HUES64 (cell line): ENCODE measurements around the gene UVRAG.

ENCODE experiments used
- H3K27ac ChIP-seq: 2 replicates; pipeline ENCODE4 v1.7.0; 2013; ENCODE audit warnings: low read depth, low read length, inconsistent platforms
- H3K27me3 ChIP-seq: 2 replicates; pipeline ENCODE4 v1.6.1; 2013; ENCODE audit warnings: mild to moderate bottlenecking, low read length; ENCODE audit not compliant: insufficient read depth
- H3K36me3 ChIP-seq: 2 replicates; pipeline ENCODE4 v1.6.1; 2013; ENCODE audit warnings: mild to moderate bottlenecking, low read length; ENCODE audit not compliant: insufficient read depth
- H3K4me1 ChIP-seq: 2 replicates; pipeline ENCODE4 v1.6.1; 2013; ENCODE audit warnings: mild to moderate bottlenecking, low read length, moderate library complexity; ENCODE audit not compliant: insufficient read depth
- H3K4me3 ChIP-seq: 2 replicates; pipeline ENCODE4 v1.5.1; 2013; ENCODE audit warnings: mild to moderate bottlenecking, low read length, moderate library complexity
- H3K9ac ChIP-seq: 2 replicates; pipeline ENCODE4 v1.6.1; 2013; ENCODE audit warnings: mild to moderate bottlenecking, low read depth, low read length
- H3K9me3 ChIP-seq: 2 replicates; pipeline ENCODE4 v1.6.1; 2013; ENCODE audit warnings: low read depth, low read length; ENCODE audit not compliant: insufficient read depth
- WGBS: fragments of 150-250, 120-280 bp; methylation state at CpG from one replicate; pipeline ENCODE4 v1.1.7; 2013; ENCODE audit warnings: missing lambda C conversion rate; 5-methylcytosine and 5-hydroxymethylcytosine counted together

The UVRAG gene

GRCh38 chr11:75784506-75784905 lies 30.5 kb upstream of the UVRAG start:
- no peak overlapping the region for H3K27ac ChIP-seq
- H3K9me3 ChIP-seq: no peaks in the 10 kb centered on the region
- H3K36me3 ChIP-seq: no peaks in the 10 kb centered on the region
- H3K9ac ChIP-seq: no peak overlapping the region
- H3K4me1 ChIP-seq: no peaks in the 10 kb centered on the region
- H3K4me3 ChIP-seq: no peak overlapping the region
- H3K27me3 ChIP-seq: no peaks in the 10 kb centered on the region
- 90% methylated on average over 1 of the region's 1 CpG for WGBS

GRCh38 chr11:75785187-75785586 lies 29.8 kb upstream of the UVRAG start:
- no peak overlapping the region for H3K9ac ChIP-seq
- H3K36me3 ChIP-seq: no peaks in the 10 kb centered on the region
- no peaks in the 10 kb centered on the region for H3K27me3 ChIP-seq
- 89% methylated on average over 4 of the region's 4 CpGs for WGBS
- no peak overlapping the region for H3K4me3 ChIP-seq
- no peaks in the 10 kb centered on the region for H3K9me3 ChIP-seq
- H3K4me1 ChIP-seq: no peaks in the 10 kb centered on the region
- no peak overlapping the region for H3K27ac ChIP-seq

- WGBS: 92% methylated on average over 8 of the region's 8 CpGs
- Histone ChIP-seq H3K4me1 (no peaks in the 10 kb centered on the region), H3K27me3 (no peaks in the 10 kb centered on the region), H3K9me3 (no peaks in the 10 kb centered on the region), H3K27ac (no peak overlapping the region), H3K4me3 (no peak overlapping the region), H3K9ac (no peak overlapping the region), H3K36me3 (no peaks in the 10 kb centered on the region)
Measured at GRCh38 chr11:75786101-75786736, 28.8 kb upstream of the UVRAG start.

- Histone ChIP-seq H3K4me1 (no peaks in the 10 kb centered on the region), H3K27me3 (no peaks in the 10 kb centered on the region), H3K4me3 (no peak overlapping the region), H3K9me3 (no peaks in the 10 kb centered on the region), H3K27ac (no peak overlapping the region), H3K36me3 (no peaks in the 10 kb centered on the region), H3K9ac (no peak overlapping the region)
- 92% methylated on average over 3 of the region's 3 CpGs for WGBS
Measured at GRCh38 chr11:75789521-75789920, 25.5 kb upstream of the UVRAG start.

GRCh38 chr11:75790986-75791385 lies 24.0 kb upstream of the UVRAG start:
- no peaks in the 10 kb centered on the region for H3K27me3 ChIP-seq
- H3K36me3 ChIP-seq: no peaks in the 10 kb centered on the region
- no peak overlapping the region for H3K4me3 ChIP-seq
- no peak overlapping the region for H3K27ac ChIP-seq
- no peaks in the 10 kb centered on the region for H3K9me3 ChIP-seq
- WGBS: 89% methylated on average over 2 of the region's 2 CpGs
- H3K9ac ChIP-seq: no peak overlapping the region
- no peaks in the 10 kb centered on the region for H3K4me1 ChIP-seq

- no peak overlapping the region for H3K9ac ChIP-seq
- no peaks in the 10 kb centered on the region for H3K36me3 ChIP-seq
- WGBS: 88% methylated on average over 6 of the region's 6 CpGs
- no peak overlapping the region for H3K4me3 ChIP-seq
- H3K4me1 ChIP-seq: no peaks in the 10 kb centered on the region
- H3K27me3 ChIP-seq: no peaks in the 10 kb centered on the region
- H3K9me3 ChIP-seq: no peaks in the 10 kb centered on the region
- H3K27ac ChIP-seq: no peak overlapping the region
Measured at GRCh38 chr11:75792127-75792731, 22.8 kb upstream of the UVRAG start.

GRCh38 chr11:75792997-75793800 lies 21.8 kb upstream of the UVRAG start:
- no peaks in the 10 kb centered on the region for H3K36me3 ChIP-seq
- WGBS: 91% methylated on average over 11 of the region's 12 CpGs
- H3K27me3 ChIP-seq: no peaks in the 10 kb centered on the region
- H3K9me3 ChIP-seq: no peaks in the 10 kb centered on the region
- H3K27ac ChIP-seq: no peak overlapping the region
- H3K4me3 ChIP-seq: no peak overlapping the region
- no peaks in the 10 kb centered on the region for H3K4me1 ChIP-seq
- H3K9ac ChIP-seq: no peak overlapping the region

- no peaks in the 10 kb centered on the region for H3K27me3 ChIP-seq
- H3K4me1 ChIP-seq: no peaks in the 10 kb centered on the region
- H3K9ac ChIP-seq: no peak overlapping the region
- WGBS: 92% methylated on average over 2 of the region's 2 CpGs
- H3K9me3 ChIP-seq: no peaks in the 10 kb centered on the region
- no peak overlapping the region for H3K4me3 ChIP-seq
- no peak overlapping the region for H3K27ac ChIP-seq
- H3K36me3 ChIP-seq: no peaks in the 10 kb centered on the region
Measured at GRCh38 chr11:75793966-75794365, 21.0 kb upstream of the UVRAG start.

- 86% methylated on average over 4 of the region's 4 CpGs for WGBS
- H3K27ac ChIP-seq: no peak overlapping the region
- no peak overlapping the region for H3K9ac ChIP-seq
Measured at GRCh38 chr11:75795276-75796090, 19.5 kb upstream of the UVRAG start.

GRCh38 chr11:75796091-75796435 lies 18.9 kb upstream of the UVRAG start:
- WGBS: 97% methylated on average over 2 of the region's 2 CpGs
- no peak overlapping the region for H3K4me3 ChIP-seq
- no peaks in the 10 kb centered on the region for H3K36me3 ChIP-seq
- H3K27me3 ChIP-seq: no peaks in the 10 kb centered on the region
- no peaks in the 10 kb centered on the region for H3K4me1 ChIP-seq
- H3K9ac ChIP-seq: no peak overlapping the region
- H3K9me3 ChIP-seq: no peaks in the 10 kb centered on the region
- no peak overlapping the region for H3K27ac ChIP-seq

More at GRCh38 chr11:75795276-75796090, 19.5 kb upstream of the UVRAG start:
- Histone ChIP-seq H3K4me3 (no peak overlapping the region), H3K36me3 (no peaks in the 10 kb centered on the region), H3K27me3 (no peaks in the 10 kb centered on the region), H3K4me1 (no peaks in the 10 kb centered on the region), H3K9me3 (no peaks in the 10 kb centered on the region)

GRCh38 chr11:75797116-75797515 lies 17.9 kb upstream of the UVRAG start:
- no peak overlapping the region for H3K4me3 ChIP-seq
- no peaks in the 10 kb centered on the region for H3K4me1 ChIP-seq
- H3K9me3 ChIP-seq: no peaks in the 10 kb centered on the region
- H3K27me3 ChIP-seq: no peaks in the 10 kb centered on the region
- 91% methylated on average over 8 of the region's 8 CpGs for WGBS
- no peak overlapping the region for H3K27ac ChIP-seq
- no peaks in the 10 kb centered on the region for H3K36me3 ChIP-seq
- H3K9ac ChIP-seq: no peak overlapping the region
